Activated CD4-positive, alpha-beta memory T cell treated with anti-CD3 and anti-CD28 coated beads, Interleukin-2, amount 10 ng/mL, durations not matched to agents 7 days and 5 days (primary cell): Measurements from ENCODE around the gene SUPT5H. TPM values are rescaled to one million over a fixed set of nuclear protein-coding genes. Genes with fewer than 3 reads are reported as not detected.

Experiments
- CTCF ChIA-PET: fragments of 350-600 bp; sonication (Branson Sonifier 250); formaldehyde crosslinking; loops from one replicate; lab custom pipeline; 2021; ENCODE audit warnings: antibody characterized with exemption, inconsistent platforms; lab: Charles Lee
- POLR2A ChIA-PET: fragments of 350-600 bp; sonication (Branson Sonifier 250); formaldehyde crosslinking; loops from one replicate; lab custom pipeline; 2021; ENCODE audit warnings: antibody characterized with exemption; lab: Charles Lee
- DNase-seq: peaks from one replicate; pipeline ENCODE4 v3.0.0-alpha.2; 2020
- H3K27ac Mint-ChIP-seq: one replicate; pipeline ENCODE4 v1.8.0; 2021; ENCODE audit warnings: mild to moderate bottlenecking, mixed read lengths
- H3K27me3 Mint-ChIP-seq: one replicate; pipeline ENCODE4 v1.8.0; 2021; ENCODE audit warnings: mixed read lengths
- H3K36me3 Mint-ChIP-seq: one replicate; pipeline ENCODE4 v1.8.0; 2021; ENCODE audit warnings: low read depth, mixed read lengths
- H3K4me1 Mint-ChIP-seq: one replicate; pipeline ENCODE4 v1.8.0; 2021; ENCODE audit warnings: mixed read lengths
- H3K4me3 Mint-ChIP-seq: one replicate; pipeline ENCODE4 v1.8.0; 2021; ENCODE audit warnings: mild to moderate bottlenecking, mixed read lengths
- H3K9me3 Mint-ChIP-seq: one replicate; pipeline ENCODE4 v1.8.0; 2021; ENCODE audit warnings: mixed read lengths
- total RNA-seq, 2 experiments: library from RNA; stranded (reverse); gene quantifications; one replicate each; pipeline ENCODE4 v1.2.3, GENCODE V29; 2021

Gene SUPT5H
- total RNA-seq, 2 experiments from 2014 or later = 153 to 159 TPM

DNA sequence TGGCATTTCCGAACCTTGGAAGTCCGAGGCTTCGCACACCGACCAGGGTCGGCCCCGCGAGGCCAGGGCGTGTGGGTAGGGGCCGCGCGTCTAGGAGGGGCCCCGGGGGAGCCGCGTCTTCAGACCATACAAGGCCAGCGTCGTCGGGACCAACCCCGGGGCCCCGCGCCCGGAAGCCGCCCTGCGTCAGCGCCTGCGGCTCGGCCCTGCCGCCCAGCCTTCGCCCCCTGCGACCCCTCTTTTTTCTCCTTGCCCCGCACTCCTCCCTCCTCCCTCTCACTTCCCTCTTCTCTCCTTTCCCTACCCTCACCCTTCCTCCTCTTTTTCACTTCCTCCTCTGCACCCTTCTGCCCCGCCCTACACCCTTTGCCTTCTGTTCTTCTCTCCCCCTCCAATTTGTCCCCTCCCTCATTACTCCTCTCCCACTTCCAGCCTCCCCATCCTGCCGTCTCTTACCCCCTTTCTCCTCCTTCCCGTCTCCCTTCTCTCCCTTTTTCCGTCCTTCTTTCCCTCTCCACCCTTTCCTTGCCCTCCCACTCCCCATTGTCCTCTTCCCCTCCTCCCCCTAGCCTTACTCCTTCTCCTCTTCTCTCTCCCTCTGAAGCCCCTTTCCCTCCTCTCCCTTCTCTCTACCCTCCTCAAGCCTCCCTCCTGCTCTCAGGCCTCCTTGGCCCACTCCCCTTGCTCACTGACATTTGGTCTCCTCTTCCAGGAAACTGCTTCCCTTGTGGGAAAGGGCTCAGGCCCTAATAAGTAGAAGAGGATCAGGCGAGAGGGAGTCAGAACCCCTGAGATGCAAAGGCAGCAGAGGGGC, 35.2 kb upstream of the SUPT5H start:
- POLR2A ChIA-PET = interaction anchor here (2.1 to 10.6 kb wide), 4 partner anchors 13 to 74 kb away, joined by 13 to 195 read pairs (median 102); partner anchors contain the start of genes GMFG and RPS16
- H3K4me1 Mint-ChIP-seq = peaks cover 47% of the 10 kb centered on the region

DNA sequence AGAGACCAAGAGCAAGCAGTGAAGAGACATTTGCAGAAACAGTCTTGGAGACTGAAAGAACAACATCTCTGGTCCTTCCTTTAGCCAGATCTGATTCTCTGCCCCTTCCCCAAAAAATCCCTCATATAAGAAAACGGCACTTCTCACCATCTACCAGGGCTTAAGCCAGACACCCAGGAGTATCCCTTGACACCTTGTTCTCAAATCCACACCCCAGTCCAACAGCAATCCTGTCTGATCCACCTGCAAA, 34.6 kb upstream of the SUPT5H start:
- H3K4me1 Mint-ChIP-seq = peaks cover 45% of the 10 kb centered on the region

More for the DNA sequence above, 35.2 kb upstream of the SUPT5H start:
- H3K27me3 Mint-ChIP-seq = peaks cover 2% of the 10 kb centered on the region
- no peaks in the 10 kb centered on the region for H3K9me3 Mint-ChIP-seq
- DNase-seq = peak; percentile 77
- H3K27ac Mint-ChIP-seq = peak overlapping the region; percentile 96
- peak overlapping the region; percentile 89 for H3K4me3 Mint-ChIP-seq
- H3K36me3 Mint-ChIP-seq = peaks cover 61% of the 10 kb centered on the region
- CTCF ChIA-PET = interaction anchor here (1.0 to 4.5 kb wide), 2 partner anchors 12 to 68 kb away, joined by 3 to 57 read pairs; partner anchors contain the start of gene SAMD4B

DNA sequence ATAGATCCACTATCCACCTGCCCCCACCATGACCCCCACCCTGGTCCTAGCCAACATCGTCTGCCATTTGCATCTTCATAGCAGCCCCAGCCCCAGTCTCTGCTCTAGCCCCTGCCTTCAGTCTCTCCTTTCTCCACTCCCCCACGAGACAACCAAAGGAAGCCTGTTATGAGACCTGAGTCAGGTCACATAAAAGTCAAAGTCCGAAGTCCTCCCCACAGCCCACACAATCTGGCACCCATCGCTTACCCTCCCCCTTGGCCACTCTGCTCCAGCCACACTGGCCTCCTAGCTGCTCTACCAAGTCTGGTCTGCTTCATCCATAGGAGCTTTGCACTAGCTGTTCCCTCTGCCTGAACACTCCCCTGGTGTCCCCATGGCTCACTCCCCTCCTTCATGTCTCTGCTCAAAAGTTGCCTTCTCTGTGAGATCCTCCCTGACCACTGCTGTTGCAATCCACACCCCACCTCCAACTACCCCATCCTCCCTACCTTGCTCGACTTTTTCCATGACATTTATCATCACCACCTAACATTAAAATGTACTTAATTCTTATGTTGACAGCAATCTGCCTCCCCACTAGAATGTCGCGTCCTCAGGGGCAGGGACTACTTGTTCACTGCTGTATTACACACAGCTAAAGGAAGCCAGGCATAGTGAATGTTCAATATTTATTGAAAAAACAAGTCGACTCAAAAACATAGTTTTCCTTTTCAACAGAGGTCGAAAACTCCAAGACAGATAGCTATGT, 34.1 kb upstream of the SUPT5H start:
- H3K4me1 Mint-ChIP-seq = peaks cover 40% of the 10 kb centered on the region
- H3K9me3 Mint-ChIP-seq = no peaks in the 10 kb centered on the region
- peak; percentile 40 for DNase-seq
- H3K36me3 Mint-ChIP-seq = peaks cover 61% of the 10 kb centered on the region
- H3K4me3 Mint-ChIP-seq = peak overlapping the region; percentile 89
- CTCF ChIA-PET = interaction anchor here (0.6 to 2.3 kb wide), 12 partner anchors 10 to 199 kb away, joined by 3 to 113 read pairs (median 10); partner anchors contain the start of genes GMFG, MED29, PAF1 and RPS16
- H3K27ac Mint-ChIP-seq = peak overlapping the region; percentile 96
- POLR2A ChIA-PET = interaction anchor here (0.7 to 2.4 kb wide), 11 partner anchors 7 to 289 kb away, joined by 3 to 175 read pairs (median 10); partner anchors contain the start of genes GMFG, MED29, PAF1 and RPS16
- H3K27me3 Mint-ChIP-seq = peaks cover 2% of the 10 kb centered on the region

More for the DNA sequence above, 34.6 kb upstream of the SUPT5H start:
- Mint-ChIP-seq H3K4me3 (peak overlapping the region; percentile 89), H3K27me3 (peaks cover 2% of the 10 kb centered on the region), H3K27ac (peak overlapping the region; percentile 96), H3K9me3 (no peaks in the 10 kb centered on the region), H3K36me3 (peaks cover 61% of the 10 kb centered on the region)
- no peak for DNase-seq
- ChIA-PET CTCF (interaction anchor here (1.0 to 2.3 kb wide), 7 partner anchors 10 to 199 kb away, joined by 3 to 113 read pairs (median 10); partner anchors contain the start of genes MED29, PAF1 and SAMD4B), POLR2A (interaction anchor here (1.5 to 2.4 kb wide), 6 partner anchors 11 to 288 kb away, joined by 4 to 175 read pairs (median 22); partner anchors contain the start of genes GMFG, MED29, PAF1 and RPS16)

DNA sequence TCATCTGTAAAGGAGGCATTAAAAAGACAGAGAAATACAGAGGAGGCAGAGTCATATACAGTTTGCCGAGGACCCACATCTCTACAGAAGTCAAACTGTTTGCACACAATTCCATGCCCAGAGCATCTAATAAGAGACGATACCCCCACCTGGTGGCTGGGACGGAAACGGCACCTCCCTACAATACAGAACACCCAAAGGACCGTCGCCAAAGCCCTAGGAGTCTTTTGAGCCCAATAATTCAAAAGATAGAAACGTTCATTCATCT, 33.6 kb upstream of the SUPT5H start:
- DNase-seq = peak; percentile 93
- ChIA-PET POLR2A (interaction anchor here (0.7 to 2.4 kb wide), 12 partner anchors 8 to 289 kb away, joined by 3 to 175 read pairs (median 10); partner anchors contain the start of genes GMFG, MED29, PAF1 and RPS16), CTCF (interaction anchor here (0.6 to 2.3 kb wide), 13 partner anchors 11 to 200 kb away, joined by 3 to 113 read pairs (median 9); partner anchors contain the start of genes GMFG, MED29, PAF1 and RPS16)
- Mint-ChIP-seq H3K4me3 (peak overlapping the region; percentile 89), H3K27ac (peak overlapping the region; percentile 96), H3K9me3 (no peaks in the 10 kb centered on the region), H3K4me1 (peaks cover 39% of the 10 kb centered on the region), H3K27me3 (peaks cover 2% of the 10 kb centered on the region), H3K36me3 (peaks cover 60% of the 10 kb centered on the region)

DNA sequence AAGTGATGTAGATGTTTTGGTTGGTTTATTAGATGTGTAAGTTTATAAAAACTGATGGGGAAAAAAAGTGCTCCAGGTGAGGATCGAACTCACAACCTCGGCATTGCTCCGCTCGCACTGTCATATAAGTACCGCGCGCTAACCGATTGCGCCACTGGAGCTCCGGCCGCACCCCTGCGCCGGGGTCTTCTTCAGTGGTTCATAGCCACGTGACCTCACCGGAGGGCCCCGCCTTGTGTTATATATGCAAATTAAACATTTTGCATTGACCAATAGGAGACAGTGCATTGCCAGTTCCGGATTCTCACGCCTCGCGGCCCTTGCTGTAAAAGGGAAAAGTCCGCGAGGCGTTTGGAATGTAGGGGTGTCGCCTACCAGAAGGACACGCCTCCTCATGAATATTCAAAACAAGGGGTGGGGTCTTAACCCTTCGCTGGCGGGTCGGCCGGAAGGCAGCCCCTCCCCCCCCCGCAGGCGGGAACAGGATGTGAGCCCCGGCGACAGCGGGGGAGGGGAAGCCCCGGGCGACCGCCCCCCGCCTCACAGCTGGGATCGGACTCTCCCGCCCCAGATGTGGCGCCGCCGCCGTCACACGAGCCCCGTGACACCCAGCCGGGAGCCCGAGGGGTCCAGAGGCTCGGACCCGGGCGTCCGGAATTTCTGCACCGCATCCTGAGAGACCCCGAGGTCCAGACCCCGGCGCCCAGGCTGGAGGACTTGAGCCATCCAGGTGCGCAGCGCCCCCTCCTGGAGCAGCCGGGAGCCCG, 33.1 kb upstream of the SUPT5H start, which contains the start of gene PLEKHG2:
PLEKHG2 (plus strand) TSS at position 570 of the 767 bp plus-strand sequence. CDS start 1,418 bp downstream, outside the sequence.
- CTCF ChIA-PET = interaction anchor here (0.6 to 2.3 kb wide), 13 partner anchors 11 to 200 kb away, joined by 3 to 113 read pairs (median 9); partner anchors contain the start of genes GMFG, MED29, PAF1 and RPS16
- H3K36me3 Mint-ChIP-seq = peaks cover 55% of the 10 kb centered on the region
- POLR2A ChIA-PET = interaction anchor here (1.0 to 2.4 kb wide), 12 partner anchors 8 to 290 kb away, joined by 3 to 175 read pairs (median 10); partner anchors contain the start of genes GMFG, MED29, PAF1 and RPS16
- no peaks in the 10 kb centered on the region for H3K9me3 Mint-ChIP-seq
- H3K4me3 Mint-ChIP-seq = peak within 1 kb of the TSS; percentile 89
- H3K27ac Mint-ChIP-seq = peak within 1 kb of the TSS; percentile 96
- peak; percentile 98 for DNase-seq
- H3K27me3 Mint-ChIP-seq = peaks cover 2% of the 10 kb centered on the region
- H3K4me1 Mint-ChIP-seq = peaks cover 39% of the 10 kb centered on the region

DNA sequence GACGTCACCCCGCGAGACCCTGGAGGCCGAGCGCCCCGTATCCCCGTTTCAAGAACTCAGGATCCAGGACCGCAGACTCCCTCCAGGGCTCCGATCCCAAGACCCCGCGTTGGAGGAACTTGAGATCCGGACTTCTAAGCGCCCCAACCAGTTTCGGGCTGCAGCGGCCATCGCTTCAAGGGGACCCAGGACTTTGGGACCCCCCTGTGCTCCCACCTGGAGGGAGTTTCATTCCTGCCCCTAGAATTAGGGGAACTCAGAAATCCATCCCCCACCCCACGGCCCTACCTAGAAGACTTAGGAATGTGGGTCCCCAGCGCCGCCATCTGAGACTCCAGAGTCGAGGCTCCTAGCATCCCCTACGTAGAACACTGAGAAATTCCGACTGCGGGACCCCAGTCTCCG, 32.5 kb upstream of the SUPT5H start:
- peak overlapping the region; percentile 89 for H3K4me3 Mint-ChIP-seq
- peaks cover 39% of the 10 kb centered on the region for H3K4me1 Mint-ChIP-seq
- peaks cover 51% of the 10 kb centered on the region for H3K36me3 Mint-ChIP-seq
- peaks cover 2% of the 10 kb centered on the region for H3K27me3 Mint-ChIP-seq
- POLR2A ChIA-PET = interaction anchor here (1.0 to 2.4 kb wide), 10 partner anchors 9 to 70 kb away, joined by 3 to 175 read pairs (median 10); partner anchors contain the start of genes MED29, PAF1, RPS16 and SAMD4B
- CTCF ChIA-PET = interaction anchor here (0.6 to 2.3 kb wide), 5 partner anchors 12 to 42 kb away, joined by 3 to 113 read pairs (median 30); partner anchors contain the start of genes MED29, PAF1 and SUPT5H
- peak overlapping the region; percentile 96 for H3K27ac Mint-ChIP-seq
- no peaks in the 10 kb centered on the region for H3K9me3 Mint-ChIP-seq
- DNase-seq = no peak

DNA sequence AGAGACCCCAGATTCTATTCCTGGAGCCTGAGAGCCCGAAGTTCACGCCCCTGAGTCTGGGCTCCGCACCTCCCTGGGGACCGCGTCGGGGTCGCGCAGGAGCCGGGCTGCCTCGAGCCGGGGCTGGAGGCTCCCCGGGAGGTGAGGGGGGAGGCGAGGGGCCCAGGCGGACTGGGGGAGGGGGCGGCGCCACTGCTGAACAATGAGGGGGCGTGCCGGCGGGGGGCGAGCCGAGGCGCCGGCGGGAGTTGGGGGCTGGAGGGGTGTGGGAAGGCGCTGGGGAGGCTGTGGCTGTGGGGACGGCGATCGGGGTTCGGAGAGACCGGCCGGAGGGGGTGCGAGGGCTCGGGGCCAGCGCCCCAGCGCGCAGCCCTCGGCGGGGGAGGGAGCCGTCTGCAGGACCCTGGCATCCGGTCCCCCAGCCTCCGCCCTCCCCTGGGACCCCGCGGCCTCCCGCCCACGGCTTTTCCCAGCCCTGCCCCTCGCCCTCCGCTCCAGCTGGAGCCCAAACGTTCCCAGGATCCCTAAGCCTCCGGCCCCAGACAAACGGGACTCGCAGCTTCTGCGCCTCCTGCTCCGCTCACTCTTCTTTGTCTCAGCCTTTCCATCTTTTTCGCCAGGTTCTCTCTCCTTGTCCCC, 32.0 kb upstream of the SUPT5H start:
- H3K4me3 Mint-ChIP-seq = peak overlapping the region; percentile 89
- peaks cover 39% of the 10 kb centered on the region for H3K4me1 Mint-ChIP-seq
- no peaks in the 10 kb centered on the region for H3K9me3 Mint-ChIP-seq
- POLR2A ChIA-PET = interaction anchor here (1.5 to 3.7 kb wide), 5 partner anchors 11 to 32 kb away, joined by 3 to 26 read pairs (median 7); partner anchors contain the start of genes MED29, PAF1, RPS16 and SUPT5H
- CTCF ChIA-PET = interaction anchor here (0.6 to 1.8 kb wide), 3 partner anchors 15 to 105 kb away, joined by 3 to 6 read pairs (median 4); partner anchors contain the start of gene RPS16
- H3K27ac Mint-ChIP-seq = peak overlapping the region; percentile 96
- peaks cover 50% of the 10 kb centered on the region for H3K36me3 Mint-ChIP-seq
- DNase-seq = peak; percentile 41
- peaks cover 2% of the 10 kb centered on the region for H3K27me3 Mint-ChIP-seq

DNA sequence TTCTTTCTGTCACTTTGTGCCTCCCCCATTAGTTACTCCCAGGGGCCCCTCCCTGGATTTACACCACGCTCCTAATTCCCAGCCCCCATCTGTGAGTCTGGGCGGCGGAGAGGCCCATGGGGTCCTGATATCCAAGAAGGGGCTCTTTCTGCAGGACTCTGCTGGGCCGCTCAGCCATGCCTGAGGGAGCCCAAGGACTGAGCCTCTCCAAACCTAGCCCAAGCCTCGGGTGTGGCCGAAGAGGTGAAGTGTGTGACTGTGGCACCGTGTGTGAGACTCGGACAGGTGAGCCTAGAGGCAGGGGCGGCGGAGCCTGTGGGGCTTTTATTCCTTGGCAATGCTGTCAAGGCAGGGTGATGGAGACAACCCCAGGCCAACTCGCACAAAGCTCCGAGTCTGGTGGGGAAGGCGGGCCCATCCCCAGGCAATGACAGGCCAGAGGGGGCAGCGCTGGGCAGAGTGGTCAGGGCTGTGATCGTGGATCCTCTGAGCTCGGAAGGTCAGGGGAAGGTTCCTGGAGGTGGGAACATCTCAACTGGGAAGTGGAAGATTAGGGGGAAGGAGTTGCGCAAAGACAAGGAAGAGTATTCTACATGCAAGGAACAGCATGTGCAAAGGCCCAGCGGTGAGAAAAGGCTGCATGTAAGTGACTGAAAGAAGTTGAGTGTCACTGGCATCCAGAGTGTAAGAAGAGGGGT, 31.3 kb upstream of the SUPT5H start:
- Mint-ChIP-seq H3K36me3 (peaks cover 47% of the 10 kb centered on the region), H3K27ac (peak overlapping the region; percentile 79), H3K27me3 (peaks cover 2% of the 10 kb centered on the region), H3K4me1 (peaks cover 39% of the 10 kb centered on the region), H3K4me3 (peak overlapping the region; percentile 89), H3K9me3 (no peaks in the 10 kb centered on the region)
- CTCF ChIA-PET = interaction anchor here (0.6 to 1.8 kb wide), 4 partner anchors 13 to 104 kb away, joined by 3 to 6 read pairs (median 4); partner anchors contain the start of gene RPS16
- no peak for DNase-seq
- POLR2A ChIA-PET = interaction anchor here (1.1 to 3.7 kb wide), 6 partner anchors 12 to 31 kb away, joined by 3 to 26 read pairs (median 7); partner anchors contain the start of genes MED29, PAF1, RPS16 and SUPT5H

DNA sequence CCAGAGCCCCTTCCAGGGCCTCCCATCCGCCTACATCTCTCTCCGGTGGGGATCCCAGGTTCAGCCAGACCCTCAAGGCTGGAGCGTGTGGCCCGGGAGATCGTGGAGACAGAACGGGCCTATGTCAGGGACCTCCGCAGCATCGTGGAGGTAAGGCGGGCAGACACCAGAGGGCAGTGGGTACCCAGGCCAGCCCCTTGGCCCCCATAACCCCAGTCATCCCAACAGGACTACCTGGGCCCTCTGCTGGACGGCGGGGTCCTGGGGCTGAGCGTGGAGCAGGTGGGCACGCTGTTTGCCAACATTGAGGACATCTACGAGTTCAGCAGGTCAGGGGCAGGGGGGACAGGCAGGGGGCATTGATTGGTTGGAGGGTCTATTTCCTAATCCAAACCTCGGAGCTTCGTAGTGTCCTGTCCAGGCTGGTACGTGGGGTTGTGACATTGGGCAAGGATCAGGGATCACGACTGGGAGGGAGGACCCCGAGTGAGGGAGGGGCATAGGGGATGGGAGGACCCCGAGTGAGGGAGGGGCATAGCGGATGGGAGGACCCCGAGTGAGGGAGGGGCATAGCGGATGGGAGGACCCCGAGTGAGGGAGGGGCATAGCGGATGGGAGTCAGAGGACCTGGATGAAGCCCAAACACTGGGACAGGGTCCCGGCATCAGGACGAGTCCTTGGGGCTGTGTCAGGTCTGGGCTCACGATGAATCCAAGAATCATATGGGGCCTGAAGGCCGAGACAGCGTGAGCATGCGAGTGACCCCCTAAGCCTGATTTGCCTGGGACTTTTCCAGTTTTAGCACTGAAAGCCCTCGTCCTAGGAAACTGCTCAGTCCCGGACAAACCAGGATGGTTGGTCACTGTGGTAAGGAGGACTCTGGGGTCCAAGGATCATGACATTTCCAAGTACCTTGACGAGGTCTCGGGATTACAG, 30.0 kb upstream of the SUPT5H start:
- peaks cover 36% of the 10 kb centered on the region for H3K4me1 Mint-ChIP-seq
- peaks cover 2% of the 10 kb centered on the region for H3K27me3 Mint-ChIP-seq
- H3K36me3 Mint-ChIP-seq = peaks cover 39% of the 10 kb centered on the region
- POLR2A ChIA-PET = interaction anchor here (0.7 to 3.7 kb wide), 8 partner anchors 10 to 29 kb away, joined by 3 to 26 read pairs (median 6); partner anchors contain the start of genes MED29, PAF1 and RPS16
- H3K9me3 Mint-ChIP-seq = no peaks in the 10 kb centered on the region
- CTCF ChIA-PET = interaction anchor here (1.5 to 1.8 kb wide), 2 partner anchors 17 to 20 kb away, joined by 4 to 6 read pairs; partner anchors contain the start of gene RPS16
- DNase-seq = no peak
- no peak overlapping the region for H3K4me3 Mint-ChIP-seq
- no peak overlapping the region for H3K27ac Mint-ChIP-seq
